Stimulated activated CD8-positive, alpha-beta memory T cell treated with anti-CD3 and anti-CD28 coated beads, Interleukin-4, amount 100 ng/mL, for 24 hours (primary cell): ENCODE measurements around the gene NOC2L.
"Not testable (repeated sequence)": the region's sequence is repeated elsewhere in the genome, so short reads cannot be mapped to it uniquely, and the experiment has no call there.

Experiments
- DNase-seq: peaks from one replicate; pipeline ENCODE4 v3.0.0-alpha.2; 2020; ENCODE audit warnings: low read depth

The NOC2L gene

DNA sequence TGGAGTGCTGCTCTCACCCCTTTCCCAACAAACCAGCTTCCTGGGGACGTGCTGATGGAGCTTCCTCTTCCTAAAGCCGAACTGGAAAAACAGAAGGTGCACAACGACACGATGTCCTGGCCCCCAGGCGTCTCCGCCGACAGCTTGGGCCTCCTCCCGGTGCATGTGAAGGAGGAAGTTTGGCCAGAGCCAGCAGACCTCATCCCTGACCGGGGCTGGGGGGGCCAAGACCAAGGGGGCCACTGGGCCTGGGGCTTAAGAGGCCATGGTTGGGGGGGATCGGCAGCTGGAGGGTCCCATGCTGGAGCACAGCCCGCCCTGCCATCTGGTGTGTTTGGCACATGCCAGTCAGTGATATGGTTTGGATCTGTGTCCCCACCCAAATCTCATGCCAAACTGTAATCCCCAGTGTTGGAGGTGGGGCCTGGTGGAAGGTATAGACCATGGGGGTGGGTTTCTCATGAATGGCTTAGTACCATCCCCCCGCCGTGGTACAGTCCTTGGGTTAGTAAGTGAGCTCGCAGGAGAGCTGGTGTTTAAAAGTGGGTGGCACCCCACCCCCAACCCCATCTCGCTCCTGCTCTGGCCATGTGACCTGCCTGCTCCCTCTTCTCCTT lies 34.4 kb upstream of the NOC2L start:
- no peak for DNase-seq

DNA sequence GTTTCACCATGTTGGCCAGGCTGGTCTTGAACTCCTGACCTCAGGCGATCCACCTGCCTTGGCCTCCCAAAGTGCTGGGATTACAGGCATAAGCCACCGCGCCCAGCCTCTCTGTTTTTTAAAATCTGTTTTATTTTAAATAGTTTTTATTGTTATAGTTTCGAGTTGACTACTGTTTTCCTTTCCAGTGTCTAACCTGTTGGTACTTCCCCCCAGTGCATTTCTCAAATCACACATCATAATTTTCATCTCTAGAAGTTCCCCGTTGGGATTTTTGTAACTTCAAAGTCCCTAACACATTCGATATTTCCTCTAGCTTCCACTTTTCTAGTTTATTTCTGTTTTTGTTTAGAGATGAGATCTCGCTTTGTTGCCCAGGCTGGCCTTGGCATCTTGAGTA lies 33.3 kb upstream of the NOC2L start:
- DNase-seq: no peak

DNA sequence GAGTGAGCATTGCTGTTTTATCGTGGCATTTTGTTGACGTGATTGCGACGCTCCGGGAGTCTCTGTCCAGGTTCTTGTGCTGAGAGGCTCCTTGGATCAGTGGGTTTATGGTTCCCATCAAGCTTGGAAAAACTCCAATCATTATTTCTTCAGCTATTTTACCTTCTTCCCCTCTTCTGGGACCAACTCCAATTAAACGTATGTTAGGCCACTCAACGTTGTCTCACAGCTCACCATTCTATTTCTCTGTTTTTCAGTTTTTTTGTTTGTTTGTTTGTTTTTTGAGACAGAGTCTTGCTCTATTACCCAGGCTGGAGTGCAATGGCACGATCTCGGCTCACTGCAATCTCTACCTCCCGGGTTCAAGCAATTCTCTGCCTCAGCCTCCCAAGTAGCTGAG lies 32.8 kb upstream of the NOC2L start:
- no peak for DNase-seq

DNA sequence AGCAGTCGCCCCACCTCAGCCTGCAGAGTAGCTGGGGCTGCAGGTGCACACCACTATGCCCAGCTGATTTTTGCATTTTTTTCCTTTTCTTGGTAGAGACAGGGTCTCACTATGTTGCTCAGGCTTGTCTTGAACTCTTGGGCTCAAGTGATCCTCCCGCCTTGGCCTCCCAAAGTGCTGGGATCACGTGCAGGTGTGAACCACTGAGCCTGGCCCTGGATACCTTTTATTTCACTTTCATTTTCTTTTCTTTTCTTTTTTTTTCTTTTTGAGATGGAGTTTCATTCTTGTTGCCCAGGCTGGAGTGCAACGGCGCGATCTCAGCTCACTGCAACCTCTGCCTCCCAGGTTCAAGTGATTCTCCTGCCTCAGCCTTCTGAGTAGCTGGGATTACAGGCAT lies 32.2 kb upstream of the NOC2L start:
- DNase-seq: not testable (repeated sequence)

DNA sequence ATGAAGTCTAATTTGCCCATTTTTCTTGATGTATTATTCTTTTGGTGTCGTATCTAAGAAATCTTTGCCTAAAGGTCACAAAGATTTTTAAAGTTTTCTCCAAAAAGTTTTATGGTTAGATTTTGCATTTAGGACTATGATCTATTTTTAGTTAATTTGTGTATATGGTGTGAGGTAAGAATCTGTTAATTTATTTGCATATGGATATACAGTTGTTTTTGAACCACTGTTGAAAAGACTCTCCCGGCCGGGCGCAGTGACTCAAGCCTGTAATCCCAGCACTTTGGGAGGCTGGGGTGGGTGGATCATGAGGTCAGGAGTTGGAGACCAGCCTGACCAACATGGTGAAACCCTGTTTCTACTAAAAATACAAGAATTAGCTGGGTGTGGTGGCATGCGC lies 29.0 kb upstream of the NOC2L start:
- DNase-seq: not testable (repeated sequence)

DNA sequence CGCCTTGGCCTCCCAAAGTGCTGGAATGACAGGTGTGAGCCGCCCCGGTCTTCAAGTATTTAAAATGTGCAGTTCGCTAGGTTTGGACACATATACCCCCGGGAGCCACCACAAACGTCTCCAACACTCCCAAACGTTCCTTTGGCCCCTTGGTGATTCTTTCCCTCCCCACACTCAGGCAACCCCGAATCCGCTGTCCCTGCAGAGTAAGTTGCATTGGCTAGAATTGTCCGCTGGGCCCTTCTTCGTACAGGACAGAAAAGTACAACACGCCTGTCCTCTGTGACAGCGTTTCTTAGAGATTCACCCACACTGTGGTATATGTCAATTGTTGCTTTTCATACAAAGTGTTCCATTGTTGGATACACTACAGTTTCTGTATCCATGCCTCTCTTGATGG lies 26.1 kb upstream of the NOC2L start:
- DNase-seq: no peak

DNA sequence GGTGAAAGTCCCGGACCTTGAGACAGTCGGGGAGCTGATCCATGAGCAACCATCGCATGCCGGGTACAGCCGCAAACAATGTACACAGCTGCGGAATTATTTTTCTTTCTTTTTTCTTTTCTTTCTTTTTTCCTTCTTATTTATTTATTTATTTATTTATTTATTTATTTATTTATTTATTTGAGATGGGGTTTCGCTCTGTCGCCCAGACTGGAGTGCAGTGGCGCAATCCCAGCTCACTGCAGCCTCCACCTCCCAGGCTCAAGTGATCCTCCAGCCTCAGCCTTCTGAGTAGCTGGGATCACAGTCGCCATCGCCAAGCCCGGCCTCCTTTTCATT lies 25.4 kb upstream of the NOC2L start:
- DNase-seq: no peak

DNA sequence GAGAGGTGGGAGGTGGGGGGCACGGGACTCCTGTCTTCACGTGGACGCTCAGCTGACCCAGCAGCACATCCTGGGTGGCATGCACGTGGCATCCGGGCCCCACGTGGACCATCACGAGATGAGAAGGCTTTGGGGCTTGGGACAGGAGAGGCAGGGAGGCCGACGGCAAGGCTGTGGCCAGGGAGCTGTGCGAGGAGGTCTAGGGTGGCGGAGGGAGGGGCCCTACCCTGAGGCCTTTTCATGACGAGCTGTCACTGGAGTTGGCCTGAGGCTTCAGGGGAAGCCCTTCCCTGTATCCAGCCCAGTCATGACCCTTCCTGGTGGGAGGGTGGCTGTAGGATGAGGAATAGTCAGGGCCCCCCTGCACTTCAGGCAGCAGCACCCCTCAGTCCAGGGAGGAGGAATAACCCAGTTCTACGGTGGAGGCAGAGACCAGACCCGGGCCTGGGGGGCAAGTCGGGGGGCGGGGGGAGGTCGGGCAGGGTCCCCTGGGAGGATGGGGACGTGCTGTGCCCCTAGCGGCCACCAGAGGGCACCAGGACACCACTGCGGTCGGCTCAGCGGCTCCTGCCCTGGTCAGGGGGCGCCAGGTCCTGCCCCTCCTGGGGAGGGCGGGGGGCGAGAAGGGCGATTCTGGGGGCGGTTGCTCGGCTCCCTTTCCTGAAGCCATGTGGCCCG lies 24.9 kb upstream of the NOC2L start:
- peak; percentile 51 for DNase-seq

- no peak for DNase-seq
These were observed 23.8 kb upstream of the NOC2L start for GRCh38 chr1:982765-983436.

- DNase-seq: no peak
These were observed 23.0 kb upstream of the NOC2L start, which contains the start of gene PERM1 for GRCh38 chr1:981955-982558. Gene PERM1 (minus strand): TSS chr1:982093. CDS start chr1:981029, 1,064 bp downstream.

GRCh38 chr1:981491-981954 lies 22.5 kb upstream of the NOC2L start:
- no peak for DNase-seq

- no peak for DNase-seq
These were observed 21.7 kb upstream of the NOC2L start for GRCh38 chr1:980602-981395.

GRCh38 chr1:980137-980571 lies 21.1 kb upstream of the NOC2L start:
- DNase-seq: no peak

GRCh38 chr1:979744-980072 lies 20.7 kb upstream of the NOC2L start:
- DNase-seq: no peak

- no peak for DNase-seq
These were observed 20.0 kb upstream of the NOC2L start for GRCh38 chr1:978835-979743.

- no peak for DNase-seq
These were observed 19.2 kb upstream of the NOC2L start for GRCh38 chr1:978069-978834.

DNA sequence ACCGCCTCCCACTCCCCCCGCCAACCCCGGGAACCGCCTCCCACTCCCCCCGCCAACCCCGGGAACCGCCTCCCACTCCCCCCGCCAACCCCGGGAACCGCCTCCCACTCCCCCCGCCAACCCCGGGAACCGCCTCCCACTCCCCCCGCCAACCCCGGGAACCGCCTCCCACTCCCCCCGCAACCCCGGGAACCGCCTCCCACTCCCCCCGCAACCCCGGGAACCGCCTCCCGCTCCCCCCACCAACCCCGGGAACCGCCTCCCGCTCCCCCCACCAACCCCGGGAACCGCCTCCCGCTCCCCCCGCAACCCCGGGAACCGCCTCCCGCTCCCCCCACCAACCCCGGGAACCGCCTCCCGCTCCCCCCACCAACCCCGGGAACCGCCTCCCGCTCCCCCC lies 17.7 kb upstream of the NOC2L start:
- DNase-seq: not testable (repeated sequence)

DNA sequence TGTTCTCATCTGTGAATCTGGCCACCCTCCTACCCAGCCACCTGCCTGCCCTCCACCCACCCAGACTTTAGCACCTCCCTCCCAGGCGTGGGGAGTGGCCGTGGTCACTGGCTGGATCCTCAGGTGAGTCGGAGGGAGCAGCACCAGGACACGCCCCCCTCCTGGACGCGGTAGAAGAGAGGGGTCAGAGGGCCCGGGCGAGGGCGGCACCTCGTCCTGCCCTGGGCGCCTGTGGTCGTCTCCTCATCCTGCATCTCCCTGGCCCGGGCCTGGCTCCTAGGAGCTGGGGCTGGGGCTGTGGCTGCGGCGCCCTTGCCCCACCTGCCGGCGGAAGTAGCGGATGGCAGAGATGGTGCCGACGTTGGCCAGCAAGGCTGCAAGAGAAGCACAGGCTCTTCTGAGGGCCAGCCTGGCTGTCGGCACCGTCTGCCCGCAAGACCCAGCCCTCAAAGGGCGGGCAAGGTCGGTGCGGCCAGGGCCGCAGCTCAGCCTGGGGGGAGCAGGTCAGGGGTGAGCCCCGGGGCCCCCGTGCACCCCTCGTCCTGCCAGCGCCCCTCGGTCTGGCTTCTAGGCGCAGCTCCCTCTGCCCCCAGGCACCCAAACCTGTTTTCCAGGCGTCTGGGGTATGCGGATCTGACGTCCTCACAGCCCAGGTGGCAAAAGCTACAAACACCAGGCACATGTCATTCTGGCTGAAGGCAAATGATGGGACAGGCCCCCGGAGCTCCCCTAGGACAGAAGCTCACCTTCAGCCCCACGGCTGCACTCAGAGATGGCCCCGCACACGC lies 17.0 kb upstream of the NOC2L start:
- peak; percentile 43 for DNase-seq

GRCh38 chr1:975365-975764 lies 16.3 kb upstream of the NOC2L start:
- no peak for DNase-seq
